GM12873 (cell line): ENCODE measurements around the gene MRPL3.

ENCODE experiments used
- TF ChIP-seq, protein P1 (sequence below): IDR thresholded peaks from 2 replicates; pipeline ENCODE4 v1.5.1; 2012; ENCODE audit warnings: low read depth, mild to moderate bottlenecking, moderate library complexity, low read length, control low read depth; ENCODE audit not compliant: insufficient read depth; ENCODE audit errors: missing control alignments

MRPL3 gene

DNA sequence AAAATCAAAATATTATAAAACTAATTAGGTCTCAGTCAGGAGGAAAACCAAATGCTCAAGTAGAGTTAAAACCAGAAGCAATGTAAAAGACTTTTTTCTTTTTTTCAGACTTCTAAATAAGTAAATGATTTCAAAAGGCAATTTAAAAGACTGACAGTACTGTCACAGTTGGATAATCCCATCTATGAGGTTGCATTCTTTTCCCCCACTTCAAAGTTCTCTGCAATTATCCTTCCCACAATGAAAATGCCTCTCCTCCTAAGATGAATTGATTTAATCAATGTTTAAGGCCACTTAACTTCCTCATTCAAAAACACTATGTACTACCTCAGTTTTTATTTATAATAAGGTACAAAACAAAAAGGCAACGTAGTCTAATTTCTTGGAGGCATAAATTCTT is 8.1 kb downstream of the MRPL3 start:
- TF ChIP-seq, protein P1, sequence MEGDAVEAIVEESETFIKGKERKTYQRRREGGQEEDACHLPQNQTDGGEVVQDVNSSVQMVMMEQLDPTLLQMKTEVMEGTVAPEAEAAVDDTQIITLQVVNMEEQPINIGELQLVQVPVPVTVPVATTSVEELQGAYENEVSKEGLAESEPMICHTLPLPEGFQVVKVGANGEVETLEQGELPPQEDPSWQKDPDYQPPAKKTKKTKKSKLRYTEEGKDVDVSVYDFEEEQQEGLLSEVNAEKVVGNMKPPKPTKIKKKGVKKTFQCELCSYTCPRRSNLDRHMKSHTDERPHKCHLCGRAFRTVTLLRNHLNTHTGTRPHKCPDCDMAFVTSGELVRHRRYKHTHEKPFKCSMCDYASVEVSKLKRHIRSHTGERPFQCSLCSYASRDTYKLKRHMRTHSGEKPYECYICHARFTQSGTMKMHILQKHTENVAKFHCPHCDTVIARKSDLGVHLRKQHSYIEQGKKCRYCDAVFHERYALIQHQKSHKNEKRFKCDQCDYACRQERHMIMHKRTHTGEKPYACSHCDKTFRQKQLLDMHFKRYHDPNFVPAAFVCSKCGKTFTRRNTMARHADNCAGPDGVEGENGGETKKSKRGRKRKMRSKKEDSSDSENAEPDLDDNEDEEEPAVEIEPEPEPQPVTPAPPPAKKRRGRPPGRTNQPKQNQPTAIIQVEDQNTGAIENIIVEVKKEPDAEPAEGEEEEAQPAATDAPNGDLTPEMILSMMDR, result no peak

DNA sequence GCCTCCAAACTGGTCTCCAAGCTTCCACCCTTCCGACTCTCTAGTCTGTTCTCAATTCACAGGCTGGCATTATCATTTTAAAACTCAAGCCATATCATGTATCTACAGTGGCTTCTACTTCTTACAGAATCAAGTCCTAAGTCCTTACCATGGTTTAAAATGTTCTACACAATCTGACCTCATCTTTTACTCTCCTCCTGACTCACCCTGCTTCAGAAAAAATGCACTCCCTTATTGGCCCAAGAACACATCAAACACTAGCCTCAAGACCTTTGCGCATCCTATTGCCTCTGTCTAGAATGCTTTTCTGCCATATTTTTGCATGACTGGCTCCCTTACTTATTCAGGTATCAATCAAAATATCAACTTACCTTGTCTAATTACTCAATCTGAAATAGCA is 11.0 kb downstream of the MRPL3 start:
- TF ChIP-seq, protein P1, result no peak

DNA sequence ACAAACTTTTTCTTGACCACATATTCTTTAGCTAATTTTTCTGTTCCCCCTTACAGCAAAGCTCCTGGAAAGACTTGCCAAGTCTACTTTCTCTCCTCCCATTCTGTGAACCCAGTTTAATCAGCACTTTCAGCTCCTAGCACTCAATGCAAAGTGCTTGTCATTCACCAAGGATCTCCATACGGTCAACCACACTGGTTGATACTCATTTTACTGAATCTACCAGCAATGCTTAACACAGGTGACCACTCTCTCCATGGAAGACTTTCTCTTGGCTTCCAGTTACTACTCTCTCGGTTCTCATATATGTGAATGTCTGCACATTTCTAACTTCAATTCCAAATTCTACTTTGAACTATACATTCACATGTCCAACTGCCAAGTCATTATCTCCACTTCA is 11.7 kb downstream of the MRPL3 start:
- TF ChIP-seq, protein P1, result no peak

DNA sequence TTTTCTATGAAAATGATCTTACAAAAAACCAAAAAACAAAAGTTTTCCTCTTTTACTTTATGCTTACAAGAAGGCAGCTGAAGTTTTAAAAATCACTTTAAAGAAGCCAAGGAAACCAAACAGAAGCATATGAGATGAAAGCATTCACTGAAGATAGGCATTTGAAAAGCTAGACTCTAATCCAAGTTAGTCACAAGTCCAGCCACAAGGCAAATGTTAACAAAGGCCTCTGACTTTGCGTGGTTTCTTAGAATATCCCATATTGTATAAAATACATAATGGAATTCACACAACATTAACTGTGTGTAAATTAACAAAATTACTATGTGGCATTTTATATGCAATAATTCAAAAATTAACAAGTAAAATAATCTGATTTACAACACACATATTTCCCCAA is 17.7 kb downstream of the MRPL3 start:
- TF ChIP-seq, protein P1, result no peak

DNA sequence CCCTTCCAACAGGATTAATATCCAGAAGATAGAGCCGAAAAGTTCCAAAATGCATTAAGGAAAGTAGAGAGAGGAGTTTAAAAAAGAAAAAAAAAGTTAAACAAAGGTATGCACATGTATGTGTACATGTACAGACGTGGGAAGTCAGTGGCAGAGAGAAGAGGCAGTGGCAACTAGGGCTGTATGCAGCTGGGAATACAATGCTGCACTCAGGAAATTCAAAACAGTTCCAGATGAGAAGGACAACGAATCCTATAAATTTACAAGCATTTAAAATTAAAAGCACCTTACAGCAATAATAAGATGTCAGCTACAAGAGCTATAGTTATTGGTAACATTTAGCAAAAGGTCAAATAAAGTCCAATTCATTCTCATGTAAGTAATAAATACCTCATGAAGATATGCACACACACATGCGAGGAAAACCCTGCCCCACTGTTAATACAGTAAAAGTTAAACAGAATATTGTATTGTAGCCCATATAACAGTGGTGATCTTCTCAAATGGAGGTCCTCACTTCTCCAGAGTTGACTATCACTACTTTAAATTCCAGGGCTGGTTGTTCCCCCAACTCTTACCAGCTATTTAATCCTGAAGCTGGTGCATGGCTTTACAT is 18.2 kb downstream of the MRPL3 start:
- TF ChIP-seq, protein P1, result no peak

DNA sequence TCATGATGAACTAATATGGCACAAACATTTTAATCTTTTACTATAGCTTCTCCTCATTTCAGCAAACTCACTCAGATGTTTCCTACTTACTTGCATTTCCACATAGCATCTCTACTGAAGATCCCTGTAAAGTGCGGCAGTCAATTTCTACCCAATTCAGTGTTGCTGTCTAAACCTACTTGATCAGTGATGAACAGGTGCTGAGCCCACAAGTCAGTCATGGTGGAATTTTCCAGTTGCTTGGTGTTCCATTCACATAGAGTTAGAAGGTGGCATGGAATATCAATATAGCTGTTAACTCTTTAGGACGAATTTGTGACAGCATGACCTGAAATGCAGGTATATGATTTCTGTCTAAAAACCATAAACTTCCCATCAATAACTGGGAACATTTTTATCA is 22.7 kb downstream of the MRPL3 start:
- TF ChIP-seq, protein P1, result no peak

DNA sequence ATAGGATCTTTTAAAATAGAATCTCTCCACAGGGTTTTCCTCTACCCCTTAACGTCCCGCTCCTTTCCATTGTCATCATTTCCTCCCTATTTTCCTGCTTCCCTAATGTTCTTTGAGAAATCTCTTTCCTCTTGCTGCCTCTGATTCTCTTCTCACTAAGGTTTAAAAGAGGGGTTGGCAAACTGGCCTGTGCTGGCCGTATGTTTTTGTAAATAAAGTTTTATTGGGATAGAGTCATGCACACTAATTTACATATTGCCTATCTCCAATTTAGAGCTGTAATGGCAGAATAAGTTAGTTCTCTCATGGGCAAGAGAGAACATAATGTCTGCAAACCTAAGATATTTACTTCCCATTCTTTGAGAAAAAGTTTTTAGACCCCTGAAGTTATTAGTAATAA is 25.0 kb downstream of the MRPL3 start:
- TF ChIP-seq, protein P1, result no peak
